Measurements from ENCODE around the gene RASA1. TPM values are rescaled to one million over a fixed set of nuclear protein-coding genes. Genes with fewer than 3 reads are reported as not detected.

The RASA1 gene
- total RNA-seq, 4 donors from 2014 or later, result 23.8 to 27.2 (median 26.0) TPM

DNA sequence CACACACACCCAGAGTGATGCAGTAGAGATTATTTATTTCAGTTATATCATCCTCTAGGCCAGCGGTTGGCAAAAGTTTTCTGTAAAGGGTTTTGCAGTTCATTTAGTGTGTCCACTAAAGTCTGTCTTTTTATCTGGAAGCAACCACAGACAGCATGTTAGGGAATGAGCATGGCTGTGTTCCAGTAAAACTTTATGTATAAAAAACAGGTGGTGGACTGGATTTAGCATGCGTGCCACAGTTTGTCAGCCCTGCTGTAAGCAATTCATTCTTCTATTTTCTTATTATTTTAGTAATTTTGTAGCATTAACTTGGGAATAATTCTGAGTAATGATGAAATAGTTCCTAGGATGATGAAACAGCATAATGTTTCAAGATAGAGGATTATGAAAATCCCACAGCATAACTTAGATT lies 93.4 kb downstream of the RASA1 start:
- peak; percentile 58 for ATAC-seq
- 73 to 79% methylated on average over 2 of the region's 2 CpGs for WGBS, 2 donors (ENCODE audit: low coverage in 1 of 2)
- H3K4me3 ChIP-seq, result no peak overlapping the region
- no peaks in the 10 kb centered on the region for H3K9me3 ChIP-seq
- no peaks in the 10 kb centered on the region for H3K27me3 ChIP-seq
- no peak overlapping the region for H3K27ac ChIP-seq
- TF ChIP-seq POLR2A (IDR thresholded peaks at IDR 0.05) (no peak), POLR2AphosphoS5 (IDR thresholded peaks at IDR 0.05) (no peak), EP300 (IDR thresholded peaks at IDR 0.05) (no peak)
- TF ChIP-seq, protein P1, sequence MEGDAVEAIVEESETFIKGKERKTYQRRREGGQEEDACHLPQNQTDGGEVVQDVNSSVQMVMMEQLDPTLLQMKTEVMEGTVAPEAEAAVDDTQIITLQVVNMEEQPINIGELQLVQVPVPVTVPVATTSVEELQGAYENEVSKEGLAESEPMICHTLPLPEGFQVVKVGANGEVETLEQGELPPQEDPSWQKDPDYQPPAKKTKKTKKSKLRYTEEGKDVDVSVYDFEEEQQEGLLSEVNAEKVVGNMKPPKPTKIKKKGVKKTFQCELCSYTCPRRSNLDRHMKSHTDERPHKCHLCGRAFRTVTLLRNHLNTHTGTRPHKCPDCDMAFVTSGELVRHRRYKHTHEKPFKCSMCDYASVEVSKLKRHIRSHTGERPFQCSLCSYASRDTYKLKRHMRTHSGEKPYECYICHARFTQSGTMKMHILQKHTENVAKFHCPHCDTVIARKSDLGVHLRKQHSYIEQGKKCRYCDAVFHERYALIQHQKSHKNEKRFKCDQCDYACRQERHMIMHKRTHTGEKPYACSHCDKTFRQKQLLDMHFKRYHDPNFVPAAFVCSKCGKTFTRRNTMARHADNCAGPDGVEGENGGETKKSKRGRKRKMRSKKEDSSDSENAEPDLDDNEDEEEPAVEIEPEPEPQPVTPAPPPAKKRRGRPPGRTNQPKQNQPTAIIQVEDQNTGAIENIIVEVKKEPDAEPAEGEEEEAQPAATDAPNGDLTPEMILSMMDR (IDR thresholded peaks at IDR 0.05), result no peak
- no peaks in the 10 kb centered on the region for H3K4me1 ChIP-seq
- H3K36me3 ChIP-seq, result peaks cover 0 to 65% of the 10 kb centered on the region in 2 donors

DNA sequence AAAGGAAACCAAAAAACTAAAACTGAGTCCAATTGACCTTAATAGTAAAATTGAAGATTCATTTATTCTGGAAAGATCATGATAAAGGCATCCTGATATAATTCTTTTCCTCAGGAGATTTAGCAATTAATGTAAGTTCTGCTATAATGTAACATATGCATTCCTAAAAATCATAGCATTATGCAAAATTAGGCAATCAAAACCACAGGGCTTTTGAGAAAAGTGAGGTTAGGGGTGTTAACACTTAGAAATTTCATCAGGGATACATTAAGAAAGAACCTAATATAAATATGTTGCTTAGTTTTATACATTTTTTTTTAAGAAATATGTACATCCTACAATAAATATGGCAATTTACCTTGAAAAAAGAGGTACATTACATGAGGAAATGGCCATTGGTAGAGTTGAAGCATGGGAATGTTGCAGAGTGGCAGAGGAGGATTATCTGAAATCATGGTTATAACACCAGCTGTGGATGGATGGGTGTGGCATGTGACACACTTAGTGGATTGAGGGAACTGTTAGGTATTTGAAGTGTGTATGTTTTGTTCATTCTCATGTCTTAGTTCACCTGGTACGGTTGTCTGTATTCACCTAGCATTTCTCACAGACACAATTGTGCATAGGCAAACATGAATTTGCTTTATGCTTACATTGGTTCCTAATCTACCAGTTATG lies 94.0 kb downstream of the RASA1 start:
- H3K9me3 ChIP-seq, result no peaks in the 10 kb centered on the region
- peaks cover 0 to 64% of the 10 kb centered on the region in 2 donors for H3K36me3 ChIP-seq
- no peaks in the 10 kb centered on the region for H3K27me3 ChIP-seq
- no peaks in the 10 kb centered on the region for H3K4me1 ChIP-seq
- no peak for TF ChIP-seq POLR2AphosphoS5 (IDR thresholded peaks at IDR 0.05)
- no peak for TF ChIP-seq POLR2A (IDR thresholded peaks at IDR 0.05)
- no peak for TF ChIP-seq EP300 (IDR thresholded peaks at IDR 0.05)
- H3K27ac ChIP-seq, result no peak overlapping the region
- WGBS, 2 donors (ENCODE audit: low coverage in 1 of 2), result 67% methylated on average over 1 of the region's 1 CpG
- no peak for ATAC-seq
- H3K4me3 ChIP-seq, result no peak overlapping the region

DNA sequence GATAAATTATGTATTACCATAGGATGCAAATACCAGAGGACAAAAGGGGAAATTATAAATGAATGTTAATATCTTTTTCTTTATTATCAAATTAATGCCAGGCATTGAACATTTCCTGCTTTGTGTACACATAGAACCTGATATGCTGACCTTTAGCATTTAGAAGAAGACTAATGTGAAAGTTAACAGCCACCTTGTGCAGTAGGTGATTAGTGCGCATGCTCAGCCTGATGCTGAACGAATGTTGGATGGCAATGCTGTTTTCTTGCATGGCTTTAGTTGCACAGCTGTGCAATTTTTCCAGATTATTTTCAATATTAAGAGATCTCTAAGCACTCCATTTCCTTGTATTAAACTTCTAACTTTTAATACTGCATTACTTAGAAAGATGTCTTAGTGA lies 99.6 kb downstream of the RASA1 start:
- Histone ChIP-seq H3K4me3 (no peak overlapping the region), H3K27me3 (no peaks in the 10 kb centered on the region), H3K27ac (no peak overlapping the region), H3K4me1 (no peaks in the 10 kb centered on the region), H3K36me3 (peaks cover 0 to 65% of the 10 kb centered on the region in 2 donors), H3K9me3 (no peaks in the 10 kb centered on the region)
- TF ChIP-seq EP300 (IDR thresholded peaks at IDR 0.05) (no peak), POLR2A (IDR thresholded peaks at IDR 0.05) (no peak), POLR2AphosphoS5 (IDR thresholded peaks at IDR 0.05) (no peak)
- TF ChIP-seq, protein P1 (IDR thresholded peaks at IDR 0.05), result no peak
- ATAC-seq, result no peak
- 82 to 93% methylated on average over 2 of the region's 2 CpGs for WGBS, 2 donors (ENCODE audit: low coverage in 1 of 2)

DNA sequence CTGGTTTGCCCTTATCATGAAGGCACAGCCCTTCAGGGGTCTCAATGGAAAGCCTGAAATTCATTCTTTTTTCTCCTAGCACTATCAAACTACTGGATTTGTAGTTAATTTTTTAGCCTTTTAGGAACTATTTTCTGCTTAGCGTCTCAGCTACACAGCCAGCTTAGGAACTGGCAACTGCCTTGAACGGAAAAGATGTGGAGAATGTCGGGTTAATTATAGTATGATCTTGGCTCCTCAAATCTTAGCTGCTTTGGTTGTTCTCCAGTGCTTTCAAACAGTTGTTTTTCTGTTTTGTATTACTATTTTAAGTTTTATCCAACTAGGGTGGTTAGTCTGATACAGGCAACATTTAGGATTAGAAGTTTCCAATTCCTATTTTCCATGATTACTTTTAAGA lies 100.9 kb downstream of the RASA1 start:
- Histone ChIP-seq H3K4me1 (no peaks in the 10 kb centered on the region), H3K36me3 (peaks cover 0 to 67% of the 10 kb centered on the region in 2 donors), H3K9me3 (no peaks in the 10 kb centered on the region), H3K4me3 (no peak overlapping the region), H3K27me3 (no peaks in the 10 kb centered on the region), H3K27ac (no peak overlapping the region)
- no peak for ATAC-seq
- TF ChIP-seq, protein P1 (IDR thresholded peaks at IDR 0.05), result no peak
- no peak for TF ChIP-seq POLR2A (IDR thresholded peaks at IDR 0.05)
- TF ChIP-seq EP300 (IDR thresholded peaks at IDR 0.05), result no peak
- no peak for TF ChIP-seq POLR2AphosphoS5 (IDR thresholded peaks at IDR 0.05)
- WGBS, 2 donors (ENCODE audit: low coverage in 1 of 2), result 44 to 77% methylated on average over 3 of the region's 3 CpGs

DNA sequence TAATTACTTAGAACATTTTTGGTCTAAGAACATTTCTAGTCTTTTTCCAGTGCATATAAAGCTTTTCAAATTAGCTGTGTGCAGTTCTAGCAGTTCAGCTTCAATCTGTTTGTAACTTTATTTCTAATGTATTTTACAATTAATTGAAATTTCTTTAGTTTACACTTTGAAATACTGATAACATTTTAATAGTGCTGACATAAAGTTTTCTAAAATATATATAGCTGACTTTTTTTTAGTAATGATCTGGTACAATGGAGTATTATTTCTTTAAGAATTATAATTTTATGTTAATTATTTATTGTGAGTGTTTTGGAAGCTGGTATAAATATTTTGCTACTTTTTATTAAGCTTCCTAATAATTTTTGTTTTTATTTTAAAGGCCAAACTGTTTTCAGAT lies 101.7 kb downstream of the RASA1 start:
- no peak for ATAC-seq
- Histone ChIP-seq H3K27ac (no peak overlapping the region), H3K4me1 (no peaks in the 10 kb centered on the region), H3K9me3 (no peaks in the 10 kb centered on the region), H3K27me3 (no peaks in the 10 kb centered on the region), H3K36me3 (peaks cover 0 to 59% of the 10 kb centered on the region in 2 donors), H3K4me3 (no peak overlapping the region)
- TF ChIP-seq EP300 (IDR thresholded peaks at IDR 0.05) (no peak), POLR2A (IDR thresholded peaks at IDR 0.05) (no peak), POLR2AphosphoS5 (IDR thresholded peaks at IDR 0.05) (no peak)
- TF ChIP-seq, protein P1 (IDR thresholded peaks at IDR 0.05), result no peak
